CD4-positive, alpha-beta T cell treated with Interferon gamma for 1 hour (primary cell): ENCODE results near the gene USF3.
A peak's percentile ranks its signal among the peaks of the same experiment; 100 is the strongest.

Source experiments
- DNase-seq: peaks from one replicate; pipeline ENCODE4 v3.0.0-alpha.2; 2020

The USF3 gene

DNA sequence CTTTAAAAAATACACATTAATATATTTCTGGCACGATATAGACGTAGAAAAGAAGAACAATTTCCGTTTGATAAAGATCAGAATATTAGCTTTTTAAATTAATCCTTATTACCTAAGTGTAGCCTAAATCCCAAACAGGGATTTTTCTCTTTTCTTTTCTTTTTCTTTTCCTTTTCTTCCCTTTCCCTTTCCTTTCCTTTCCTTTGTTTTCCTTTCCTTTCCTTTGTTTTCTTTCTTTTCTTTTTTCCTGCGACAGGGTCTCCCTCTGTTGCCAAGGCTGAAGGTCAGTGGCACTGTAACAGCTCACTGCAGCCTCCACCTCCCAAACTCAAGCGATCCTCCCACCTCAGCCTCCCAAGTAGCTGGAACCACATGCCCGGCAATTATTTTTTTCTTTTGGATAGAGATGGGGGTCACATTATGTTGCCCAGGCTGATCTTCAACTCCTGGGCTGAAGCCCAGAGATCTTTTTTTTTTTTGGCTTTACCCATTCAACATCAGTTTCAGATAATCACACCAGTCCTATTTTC is 1.8 kb upstream of the USF3 start:
- no peak for DNase-seq

DNA sequence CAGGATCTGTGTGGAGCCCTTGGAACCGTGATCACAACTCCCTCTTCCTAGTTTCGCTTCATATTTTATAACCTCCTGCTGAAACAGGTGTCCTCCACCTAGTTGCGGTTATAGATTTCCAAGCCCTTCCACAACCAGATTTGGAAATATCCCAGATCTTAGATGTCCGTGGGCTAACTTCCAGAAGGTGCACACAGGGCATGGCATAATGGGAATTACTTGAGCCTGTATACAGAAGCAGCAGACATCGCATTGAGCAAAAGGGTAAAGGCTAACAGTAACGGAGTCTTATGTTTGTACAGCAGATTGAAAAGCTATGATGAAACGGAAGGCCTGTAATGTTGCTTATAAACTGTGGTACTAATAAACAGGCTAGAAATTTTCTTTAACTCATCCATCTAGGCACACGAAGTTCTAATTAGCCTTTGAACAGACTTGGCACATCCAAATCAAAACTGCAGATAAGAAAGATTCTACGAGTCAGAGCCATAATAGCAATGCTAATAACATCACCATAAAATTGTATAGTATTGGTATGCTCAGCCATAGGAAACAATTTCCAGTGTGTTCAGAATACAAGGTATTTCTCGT is 1.2 kb upstream of the USF3 start:
- DNase-seq, result no peak

DNA sequence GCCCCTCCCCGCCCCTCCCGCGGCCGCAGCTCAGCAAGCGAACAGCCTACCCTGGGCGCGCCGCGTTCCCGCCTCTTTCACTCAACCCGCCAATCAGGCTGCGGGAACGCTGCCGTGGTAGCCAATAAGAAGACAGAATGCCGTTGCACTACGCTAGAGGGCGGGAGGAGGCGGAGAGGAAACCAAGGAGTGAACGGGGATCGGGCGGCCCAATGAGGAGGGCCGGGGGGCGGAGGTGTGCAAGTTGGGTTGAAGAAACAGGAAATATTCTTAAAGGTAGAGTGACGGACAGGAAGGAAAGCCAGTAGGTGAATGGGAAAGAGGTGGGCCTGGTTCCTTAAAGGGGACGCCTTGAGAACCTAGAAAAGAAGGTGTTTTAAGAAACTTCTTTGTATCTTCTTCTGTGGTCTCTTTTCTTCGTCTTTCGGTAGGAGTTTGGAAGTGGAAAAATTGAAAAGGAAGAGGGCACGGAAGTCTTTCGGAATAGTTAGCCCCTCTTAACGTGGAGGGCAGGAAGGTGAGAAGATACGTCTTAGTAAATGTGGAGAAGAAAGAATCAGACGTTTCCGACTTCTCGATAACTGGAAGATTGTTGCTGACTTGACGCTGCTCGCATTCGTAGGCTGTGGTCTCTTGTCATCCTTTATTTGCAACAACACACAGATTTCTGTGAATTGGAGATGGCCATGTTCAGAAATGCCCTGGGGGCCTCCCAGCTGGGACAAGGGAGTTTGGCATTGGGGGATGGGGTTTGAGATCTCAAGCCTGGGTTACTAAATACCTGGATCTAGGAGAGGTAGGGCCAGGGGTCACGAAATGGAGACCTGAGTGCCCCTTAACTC is 437 bp upstream of the USF3 start:
- DNase-seq, result peak; percentile 99

DNA sequence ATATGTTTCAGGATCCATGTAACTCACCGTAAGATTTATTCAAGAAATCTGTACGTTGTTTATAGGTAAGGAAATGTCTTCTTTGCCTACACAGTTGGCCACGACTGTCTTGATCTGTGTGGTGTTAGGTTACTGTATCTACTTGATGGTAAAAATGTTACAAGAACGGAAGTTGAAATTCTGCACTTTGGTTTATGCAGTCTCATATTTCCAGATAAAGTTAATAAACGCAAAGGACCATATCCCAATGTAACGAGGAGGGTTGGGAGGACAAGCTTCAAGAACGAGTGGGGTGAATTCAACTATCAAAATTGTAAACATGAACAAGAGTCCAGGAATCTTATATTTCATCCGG is 1.0 kb downstream of the USF3 start:
- no peak for DNase-seq

DNA sequence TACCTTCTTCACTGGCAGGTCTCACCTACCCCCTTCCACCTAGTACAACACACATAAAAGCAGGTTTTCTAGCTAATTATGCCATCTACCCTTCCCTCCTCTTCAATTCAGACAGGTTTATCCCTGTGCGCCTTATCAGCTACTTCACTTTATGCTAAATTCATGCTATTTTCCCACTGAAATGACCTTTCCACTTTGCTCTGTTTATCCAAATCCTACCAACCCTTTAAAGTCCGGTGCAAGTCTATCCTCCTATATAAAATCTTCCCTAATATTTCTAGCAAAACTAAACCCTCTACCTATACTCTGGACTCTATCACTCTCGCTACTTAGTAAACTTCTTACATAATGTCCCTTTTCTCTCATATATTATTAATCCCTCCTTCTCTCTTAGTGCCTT is 6.0 kb downstream of the USF3 start:
- DNase-seq, result no peak

DNA sequence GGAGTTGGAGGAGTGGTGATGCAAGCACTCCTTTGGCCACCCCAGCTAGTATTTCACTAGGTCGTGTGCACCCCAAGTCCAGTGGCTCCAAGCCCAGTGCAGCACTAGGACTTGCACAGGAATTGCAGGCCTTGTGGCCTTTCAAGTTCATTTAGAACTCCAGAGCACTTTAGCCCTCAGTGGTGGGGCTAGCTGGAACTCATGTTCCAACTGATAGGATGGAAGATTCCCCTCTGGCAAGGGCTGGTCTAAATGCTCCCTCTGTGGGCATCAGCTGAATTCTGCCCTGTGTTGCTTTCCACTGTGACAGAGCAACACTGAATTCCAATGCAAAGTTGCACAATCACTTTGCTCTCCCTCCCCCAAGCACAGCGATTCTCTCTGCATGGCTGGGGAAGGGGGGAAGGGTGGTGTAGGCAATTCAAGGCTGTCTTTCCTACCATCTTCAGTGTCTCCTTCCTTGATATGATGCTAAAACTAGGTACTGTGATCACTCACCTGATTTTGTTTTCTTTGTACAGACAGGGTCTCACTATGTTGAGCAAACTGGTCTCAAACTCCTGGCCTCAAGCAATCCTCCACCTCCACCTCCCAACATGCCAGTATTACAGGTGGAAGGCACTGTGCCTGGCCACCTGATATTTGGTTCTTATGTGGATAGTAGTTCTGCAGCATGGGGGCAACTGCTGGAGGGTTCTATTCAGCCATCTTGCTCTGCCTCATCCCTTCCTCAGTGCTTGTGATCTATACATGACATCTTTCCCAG is 10.3 kb downstream of the USF3 start:
- no peak for DNase-seq

DNA sequence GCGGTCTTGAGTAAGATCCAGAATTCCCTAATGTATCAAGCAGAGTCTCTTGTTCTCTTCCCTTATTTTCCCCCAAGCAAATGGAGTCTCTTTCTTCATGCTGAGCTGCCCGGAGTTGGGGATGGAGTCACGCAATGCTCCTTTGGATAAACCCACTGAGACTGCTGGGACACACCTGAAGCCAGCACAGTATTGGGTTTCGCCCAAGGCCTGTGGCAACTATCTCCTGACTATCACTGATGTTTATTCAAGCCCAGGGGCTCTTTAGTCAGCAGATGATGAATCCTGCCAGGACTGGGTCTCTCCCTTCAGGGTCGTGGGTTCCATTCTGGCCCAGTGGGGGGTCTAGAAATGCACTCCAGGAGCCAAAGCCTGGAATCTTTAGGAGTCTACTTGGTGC is 11.3 kb downstream of the USF3 start:
- no peak for DNase-seq

DNA sequence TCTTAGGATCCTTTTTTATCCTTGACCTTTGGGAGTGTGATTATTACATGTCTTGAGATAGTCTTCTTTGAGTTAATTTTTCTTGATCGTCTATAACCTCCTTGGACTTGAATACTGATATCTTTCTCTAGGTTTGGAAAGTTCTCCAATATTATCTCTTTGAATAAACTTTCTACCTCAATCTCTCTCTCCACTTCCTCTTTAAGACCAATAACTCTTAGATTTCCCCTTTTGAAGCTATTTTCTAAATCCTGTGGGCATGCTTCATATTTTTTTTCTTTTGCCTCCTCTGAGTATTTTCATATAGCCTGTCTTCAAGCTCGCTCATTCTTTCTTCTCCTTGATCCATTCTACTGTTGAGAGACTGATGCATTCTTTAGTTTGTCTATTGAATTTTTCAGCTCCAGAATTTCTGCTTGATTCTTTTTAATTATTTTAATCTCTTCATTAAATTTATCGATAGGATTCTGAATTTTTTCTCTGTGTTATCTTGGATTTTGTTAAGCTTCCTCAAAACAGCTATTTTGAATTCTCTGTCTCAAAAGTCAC is 12.1 kb downstream of the USF3 start:
- no peak for DNase-seq

DNA sequence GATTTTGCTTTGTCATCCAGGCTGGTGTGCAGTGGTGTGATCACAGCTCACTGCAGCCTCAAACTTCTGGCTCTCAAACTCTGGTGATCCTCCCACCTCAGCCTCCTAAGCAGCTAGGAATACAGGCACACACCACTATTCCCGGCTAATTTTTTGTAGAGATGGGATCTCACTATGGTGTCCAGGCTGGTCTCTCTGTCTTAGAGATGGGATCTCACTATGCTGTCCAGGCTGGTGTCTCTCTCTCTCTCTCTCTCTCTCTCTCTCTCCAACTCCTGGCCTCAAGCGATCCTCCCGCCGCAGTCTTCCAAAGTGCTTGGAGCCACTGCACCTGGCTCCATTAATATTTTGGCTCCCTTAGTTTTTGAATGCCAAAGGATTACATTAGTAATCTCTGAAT is 17.7 kb downstream of the USF3 start:
- DNase-seq, result no peak

DNA sequence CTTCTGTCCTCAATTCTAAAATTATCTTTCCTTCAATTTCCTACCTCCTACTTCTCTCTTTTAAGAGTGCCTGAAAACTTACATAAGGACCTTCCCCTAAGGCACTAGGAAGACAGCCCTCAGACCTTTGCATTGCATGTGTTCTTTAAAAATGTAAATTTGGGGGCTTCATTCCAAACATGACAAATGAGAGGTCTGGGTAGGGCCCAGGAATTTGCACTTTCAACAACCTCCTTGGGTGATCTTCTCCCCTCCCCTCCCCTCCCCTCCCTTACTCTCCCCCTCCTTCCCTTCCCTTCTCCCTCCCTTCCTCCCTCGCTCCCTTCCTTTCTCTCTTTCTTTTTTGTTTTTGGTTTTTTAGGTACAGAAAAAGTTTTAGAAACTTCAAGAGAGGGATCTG is 18.7 kb downstream of the USF3 start:
- DNase-seq, result no peak

DNA sequence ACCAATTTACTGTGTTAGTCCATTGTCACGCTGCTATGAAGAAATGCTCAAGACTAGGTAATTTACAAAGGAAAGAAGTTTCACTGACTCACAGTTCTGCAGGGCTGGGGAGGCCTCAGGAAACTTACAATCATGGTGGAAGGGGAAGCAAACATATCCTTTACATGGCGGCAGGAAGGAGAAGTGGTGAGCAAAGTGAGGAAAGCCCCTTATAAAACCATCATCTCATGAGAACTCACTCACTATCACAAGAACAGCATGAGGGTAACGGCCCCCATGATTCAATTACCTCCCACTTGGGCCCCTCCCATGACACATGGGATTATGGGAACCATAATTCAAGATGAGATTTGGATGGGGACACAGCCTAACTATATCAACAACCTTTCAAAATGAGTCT is 20.2 kb downstream of the USF3 start:
- DNase-seq, result peak; percentile 16

DNA sequence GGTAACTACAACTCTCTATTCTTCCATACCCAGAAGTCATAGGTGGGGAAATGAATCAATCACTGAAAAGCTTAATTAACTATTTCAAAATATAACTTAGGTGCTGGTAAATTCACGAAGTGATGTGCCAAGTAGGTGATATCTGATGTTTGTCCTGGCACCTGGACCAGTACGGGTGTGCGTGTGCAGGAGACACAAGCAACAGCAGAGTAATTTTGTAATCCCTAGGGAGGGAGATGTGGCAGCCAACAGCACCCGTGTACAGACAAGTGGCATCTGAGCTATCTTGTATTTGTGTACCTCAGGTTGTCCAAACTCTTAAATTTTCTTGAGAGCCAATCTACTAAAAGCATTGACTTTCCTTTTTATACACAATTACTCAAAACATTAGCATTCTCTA is 22.8 kb downstream of the USF3 start:
- DNase-seq, result no peak

DNA sequence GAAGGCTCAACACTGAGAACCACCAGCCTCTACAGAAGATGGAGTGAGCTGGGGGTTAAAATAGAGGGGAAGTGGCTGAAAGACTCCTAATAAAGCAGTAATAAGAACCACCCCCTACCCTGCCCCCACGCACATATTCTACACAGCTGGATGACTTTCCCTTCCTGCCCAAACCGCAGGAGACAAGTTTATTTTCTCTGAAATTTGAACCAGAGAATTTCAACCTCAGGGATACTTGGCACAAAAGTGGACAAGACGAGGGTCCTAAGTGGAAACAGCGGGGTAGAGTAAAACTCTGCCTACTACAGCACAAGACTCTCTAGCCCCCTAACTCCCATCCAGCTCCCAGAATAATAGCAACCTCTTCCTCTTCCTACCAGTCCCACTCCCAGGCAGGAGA is 28.4 kb downstream of the USF3 start:
- DNase-seq, result no peak

DNA sequence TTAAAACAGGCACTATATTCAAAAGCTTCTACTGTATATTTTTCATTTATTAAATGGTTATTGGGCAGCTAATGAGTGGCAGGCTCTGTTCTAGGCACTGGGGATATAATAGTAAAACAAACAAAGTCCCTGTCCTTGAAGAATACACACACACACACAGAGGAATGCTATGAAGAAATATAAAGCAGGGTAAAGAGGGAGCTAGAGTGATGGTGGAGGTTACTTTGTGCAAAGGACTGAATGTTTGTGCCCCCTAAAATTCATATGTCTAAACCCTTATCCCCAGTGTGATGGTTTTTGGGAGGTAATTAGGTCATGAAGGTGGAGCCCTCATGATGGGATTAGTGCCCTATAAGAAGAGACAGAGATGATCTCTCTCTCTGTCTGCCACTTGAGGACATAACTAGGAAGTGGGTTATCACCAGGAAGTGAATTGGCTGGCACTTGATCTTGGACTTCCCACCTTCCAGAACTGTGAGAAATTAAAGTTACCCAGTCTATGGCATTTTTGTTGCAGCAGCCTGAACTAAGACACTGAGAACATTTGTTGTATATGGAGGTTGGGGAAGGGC is 31.8 kb downstream of the USF3 start:
- no peak for DNase-seq

DNA sequence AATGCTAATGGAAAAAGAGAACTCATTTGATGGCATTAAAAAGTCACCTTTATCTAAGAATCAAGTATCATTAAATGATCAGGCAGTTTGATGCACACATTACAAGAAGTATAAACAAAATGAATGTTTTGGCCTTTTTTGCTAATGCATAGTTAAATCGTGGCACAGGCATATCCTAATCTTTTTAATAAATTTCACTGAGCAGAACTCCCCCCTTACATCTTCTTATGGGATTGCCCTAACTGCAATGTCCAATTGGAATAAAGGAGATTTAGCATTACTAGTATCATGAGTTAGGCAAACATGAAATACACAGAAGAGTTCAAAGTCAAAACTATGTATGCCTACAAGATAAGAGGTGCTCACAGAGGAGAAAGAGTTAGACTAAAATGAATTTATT is 32.7 kb downstream of the USF3 start:
- no peak for DNase-seq

DNA sequence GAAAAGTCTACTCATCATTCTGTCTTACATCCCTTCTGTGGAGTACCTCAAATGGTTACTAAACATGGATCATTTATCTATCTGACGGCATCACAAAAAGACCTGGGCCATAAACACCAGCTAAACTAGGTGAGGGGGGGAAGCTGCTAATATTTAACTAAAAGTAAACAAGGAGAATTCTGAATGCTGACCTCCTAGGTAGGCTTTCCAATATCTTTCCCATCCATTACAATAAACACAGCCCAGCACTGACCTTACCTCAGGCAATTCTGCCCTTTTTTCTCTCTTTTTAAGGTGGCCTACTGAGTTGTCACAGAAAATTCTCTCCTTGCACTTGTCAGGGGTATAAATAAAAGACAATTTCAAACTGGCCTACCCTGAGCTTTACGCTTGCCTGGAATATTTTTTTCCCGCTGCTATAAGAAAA is 33.1 kb downstream of the USF3 start:
- DNase-seq, result no peak

DNA sequence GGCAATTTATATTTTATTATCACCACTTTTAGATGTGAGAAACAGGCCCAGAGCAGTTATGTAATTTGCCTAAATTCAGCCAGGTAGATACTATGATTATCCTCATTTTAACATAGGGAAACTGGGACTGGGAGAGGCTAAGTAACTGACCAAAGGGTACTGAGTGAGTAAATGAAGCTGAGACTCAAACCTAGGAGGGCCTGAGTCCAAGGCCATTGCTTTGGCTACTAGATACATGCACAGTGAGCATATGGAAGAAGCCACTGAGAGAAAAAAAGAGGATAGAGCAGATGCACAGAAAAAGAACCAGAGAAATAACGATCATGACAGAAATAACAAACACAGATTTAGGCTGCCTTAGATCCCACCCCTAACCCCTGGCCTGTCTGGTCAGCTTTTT is 33.6 kb downstream of the USF3 start:
- DNase-seq, result no peak

DNA sequence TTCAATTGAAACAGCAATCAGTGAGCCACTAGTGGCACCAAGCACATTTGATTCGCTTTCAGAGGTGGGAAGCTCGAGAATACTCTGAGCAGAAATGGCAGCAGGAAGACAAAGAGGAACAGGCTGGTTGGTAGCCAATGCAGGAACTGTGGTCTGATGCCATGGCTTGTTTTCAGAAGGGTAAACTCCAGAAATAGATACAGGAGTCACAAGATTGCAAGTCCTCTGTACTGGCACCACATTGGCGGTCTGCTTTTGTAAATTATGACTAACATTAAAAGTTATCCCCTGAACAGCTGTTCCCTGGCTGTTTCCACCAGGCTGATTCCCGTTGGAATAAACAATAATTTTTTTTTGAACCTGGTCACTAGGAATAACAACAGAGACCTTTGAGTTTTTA is 35.5 kb downstream of the USF3 start:
- DNase-seq, result no peak

DNA sequence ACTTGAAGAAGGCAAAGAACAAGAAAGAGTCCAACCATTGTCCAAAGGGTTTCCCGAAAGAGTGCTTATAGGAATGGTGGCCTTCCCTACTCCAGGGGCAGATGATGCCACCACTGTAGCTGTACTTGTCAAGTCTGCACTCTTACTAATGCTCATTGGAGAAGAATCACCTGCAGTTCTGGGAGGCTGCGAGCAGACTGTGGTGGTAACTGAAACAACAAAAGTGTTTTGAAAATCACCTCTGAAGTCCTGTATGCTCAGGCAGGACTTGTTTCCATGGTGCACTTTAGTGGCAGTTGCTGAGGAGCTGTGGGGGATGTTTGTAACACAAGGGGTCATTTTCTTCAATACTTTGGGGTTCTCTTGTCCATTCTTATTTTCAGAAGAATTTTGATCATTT is 36.0 kb downstream of the USF3 start:
- no peak for DNase-seq

DNA sequence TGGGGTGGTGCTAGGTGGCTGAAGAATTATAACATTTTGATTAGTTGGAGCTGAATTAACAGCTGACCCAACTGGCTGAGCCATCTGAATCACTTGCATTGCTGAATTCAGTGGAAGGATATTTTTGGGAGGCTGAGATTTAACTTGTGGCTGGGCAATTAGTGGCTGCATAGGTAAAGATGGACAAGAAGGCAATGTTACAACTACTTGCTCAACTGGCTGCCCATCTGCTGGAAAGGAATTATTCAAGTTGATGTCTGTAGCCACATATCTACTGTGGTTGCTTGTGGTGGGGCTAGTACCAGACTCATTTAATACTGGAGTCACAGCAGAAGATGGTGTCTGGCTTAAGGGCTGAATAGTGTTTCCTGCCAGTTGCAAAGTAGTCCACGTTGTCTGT is 36.4 kb downstream of the USF3 start:
- DNase-seq, result no peak

DNA sequence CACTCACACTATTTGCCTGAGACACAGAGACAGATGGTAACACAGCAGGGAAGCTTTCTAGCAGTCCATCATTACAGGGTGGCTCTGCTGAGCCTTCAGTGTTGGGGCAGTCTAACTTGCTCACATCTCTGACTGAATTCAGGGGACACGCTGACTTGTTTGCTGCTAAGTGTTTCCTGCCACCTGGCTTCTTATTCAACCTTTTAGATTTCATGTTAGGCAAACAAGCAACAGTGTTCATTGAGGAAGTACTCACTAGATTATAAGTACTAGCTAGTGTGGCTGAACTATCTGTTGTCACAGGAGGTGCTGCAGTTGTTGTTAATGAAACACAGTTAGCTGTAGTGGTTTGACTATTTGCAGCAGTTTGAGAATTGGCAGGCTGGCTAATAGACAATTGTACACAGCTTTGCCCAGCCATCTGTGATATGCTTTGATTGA is 37.3 kb downstream of the USF3 start:
- peak; percentile 12 for DNase-seq

DNA sequence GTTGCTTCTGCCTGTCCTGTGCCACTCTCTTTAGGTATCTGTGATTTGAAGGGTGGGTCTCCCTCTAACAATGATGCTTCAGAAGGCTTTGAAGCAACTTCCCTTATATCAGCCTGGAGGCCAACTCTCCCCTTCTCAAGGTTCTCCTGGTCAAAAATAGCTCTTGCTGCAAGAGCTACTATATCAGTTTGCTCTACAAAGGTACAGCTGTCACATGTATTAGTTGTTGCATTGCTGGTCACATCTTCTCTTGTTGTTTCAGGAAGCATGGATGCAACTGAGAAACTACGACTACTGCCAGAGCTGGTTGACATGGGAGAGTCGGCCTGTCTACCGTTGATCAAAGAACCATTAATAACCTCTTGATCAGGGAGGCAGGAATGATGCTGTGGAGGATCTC is 38.3 kb downstream of the USF3 start:
- no peak for DNase-seq

DNA sequence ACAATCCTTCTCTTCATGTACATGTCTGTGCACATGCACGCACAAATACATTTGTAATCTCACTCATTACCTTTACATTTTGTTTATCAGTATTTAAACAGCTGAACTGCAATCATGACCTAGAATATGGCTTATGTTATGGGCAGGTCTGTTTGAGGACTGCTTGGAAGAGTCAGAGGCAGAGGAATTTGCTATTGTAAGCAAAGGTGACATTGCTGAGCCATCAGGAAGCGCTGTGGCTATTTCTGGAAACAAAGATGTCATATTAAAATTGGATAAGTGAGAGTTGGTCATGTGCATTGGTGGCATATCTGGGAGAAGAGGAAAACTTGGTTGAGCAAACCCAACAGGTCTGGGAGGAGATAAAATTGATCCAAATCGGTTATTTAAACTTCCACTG is 41.6 kb downstream of the USF3 start:
- DNase-seq, result no peak
